Mucosa of descending colon (tissue), 3 donors: ENCODE results near the gene HEPACAM2. TPM values are rescaled to one million over a fixed set of nuclear protein-coding genes. Genes with fewer than 3 reads are reported as not detected.

Experiments
- ATAC-seq: fragments of 200-7000 bp; cut with Tn5 transposase; one replicate; pipeline ENCODE4 v1.9.1; 2020; ENCODE audit warnings: mild to moderate bottlenecking, moderate library complexity
- DNase-seq, 3 donors: peaks; one replicate each; pipeline ENCODE4 v3.0.0-alpha.2; 2020
- H3K36me3 ChIP-seq: fragments of 200-600 bp; one replicate; pipeline ENCODE4 v1.8.0; 2021; ENCODE audit warnings: low read depth, mild to moderate bottlenecking
- H3K4me1 ChIP-seq: fragments of 200-600 bp; one replicate; pipeline ENCODE4 v1.8.0; 2021; ENCODE audit warnings: low read depth, mild to moderate bottlenecking
- H3K4me3 ChIP-seq: fragments of 200-600 bp; one replicate; pipeline ENCODE4 v1.8.0; 2021; ENCODE audit warnings: mild to moderate bottlenecking
- H3K9me3 ChIP-seq: fragments of 200-600 bp; one replicate; pipeline ENCODE4 v1.8.0; 2021; ENCODE audit warnings: mild to moderate bottlenecking
- CTCF ChIP-seq: fragments of 200-600 bp; IDR thresholded peaks from one replicate; pipeline ENCODE4 v1.8.0; 2022; ENCODE audit warnings: antibody characterized with exemption, mild to moderate bottlenecking
- intact Hi-C, 2 donors: fragments of 100-400 bp; cut with DNase I in 1 of 2; cut with micrococcal nuclease in 1 of 2; formaldehyde crosslinking; loops; one replicate each; pipeline versions ENCODE4 v1.11.0 to v1.11.1; 2022; cut with DNase I, micrococcal nuclease
- total RNA-seq, 3 donors: library from RNA; stranded (reverse); fragmentation: NEBNext Ultra II Directional in 2 of 3; extraction: Animal tissue kit (Norgen Biotek cat#: 25700) in 2 of 3; gene quantifications; one replicate each; pipeline versions ENCODE4 v1.2.1 to v1.2.4, GENCODE V29; 2021 to 2023
- donor health status: DM: no; HTN: no; CAD: no; lungs with moderate emphysema.
- donor health status: DM: no; HTN: no; CAD: no.
- donor health status: DM: no; HTN: yes; CAD: no.

HEPACAM2 gene
- total RNA-seq, 3 donors from 2014 or later: 24.2 to 106 (median 70.6) TPM

GRCh38 chr7:93235541-93235940, 9.3 kb upstream of the HEPACAM2 start:
- no peak for TF ChIP-seq CTCF
- no peaks in the 10 kb centered on the region for H3K9me3 ChIP-seq
- intact Hi-C loops: no loop called here
- DNase-seq: no peak
- peaks cover 11% of the 10 kb centered on the region for H3K4me1 ChIP-seq
- no peaks in the 10 kb centered on the region for H3K36me3 ChIP-seq
- no peak for ATAC-seq
- no peak overlapping the region for H3K4me3 ChIP-seq

GRCh38 chr7:93232673-93233018, 6.4 kb upstream of the HEPACAM2 start:
- ATAC-seq (peak; percentile 27), DNase-seq (no peak)
- Histone ChIP-seq H3K4me1 (peaks cover 7% of the 10 kb centered on the region), H3K9me3 (no peaks in the 10 kb centered on the region), H3K4me3 (peak overlapping the region; percentile 41), H3K36me3 (no peaks in the 10 kb centered on the region)
- intact Hi-C loops: no loop called here
- TF ChIP-seq CTCF: no peak

GRCh38 chr7:93231799-93232672, 5.8 kb upstream of the HEPACAM2 start, which contains the start of gene VPS50:
VPS50 (plus strand) TSS chr7:93232366; CDS start chr7:93232468, 102 bp downstream.
- intact Hi-C loops: no loop called here

DNA sequence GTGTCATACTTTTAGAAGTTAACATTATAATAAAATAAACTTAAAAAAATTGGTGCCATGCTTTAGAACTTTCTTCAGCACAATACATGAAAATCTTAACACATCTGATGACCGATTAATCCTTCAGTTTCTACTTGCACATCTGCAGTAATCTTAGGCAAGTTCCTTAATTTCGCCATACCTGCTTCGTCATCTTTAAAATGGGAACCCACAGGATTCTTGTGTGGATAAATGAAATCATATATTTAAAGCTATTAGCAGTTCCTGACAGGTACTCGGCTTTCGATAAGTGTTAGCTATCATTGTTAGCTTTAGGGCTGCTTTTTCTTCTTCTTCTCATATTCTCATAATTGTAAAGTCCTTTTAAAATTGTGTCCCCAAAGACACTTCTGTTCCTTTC, 5.0 kb upstream of the HEPACAM2 start:
- no peak for TF ChIP-seq CTCF
- no peak for ATAC-seq
- Histone ChIP-seq H3K9me3 (no peaks in the 10 kb centered on the region), H3K36me3 (no peaks in the 10 kb centered on the region), H3K4me3 (peak overlapping the region; percentile 41), H3K4me1 (peaks cover 7% of the 10 kb centered on the region)
- DNase-seq: no peak
- intact Hi-C loops: no loop called here

More at GRCh38 chr7:93231799-93232672, 5.8 kb upstream of the HEPACAM2 start, which contains the start of gene VPS50:
- no peaks in the 10 kb centered on the region for H3K36me3 ChIP-seq
- peak; percentile 94 to 99 (median 95) for DNase-seq
- peaks cover 7% of the 10 kb centered on the region for H3K4me1 ChIP-seq
- TF ChIP-seq CTCF: no peak
- H3K9me3 ChIP-seq: no peaks in the 10 kb centered on the region
- ATAC-seq: peak; percentile 99
- H3K4me3 ChIP-seq: peak within 1 kb of the TSS; percentile 41

DNA sequence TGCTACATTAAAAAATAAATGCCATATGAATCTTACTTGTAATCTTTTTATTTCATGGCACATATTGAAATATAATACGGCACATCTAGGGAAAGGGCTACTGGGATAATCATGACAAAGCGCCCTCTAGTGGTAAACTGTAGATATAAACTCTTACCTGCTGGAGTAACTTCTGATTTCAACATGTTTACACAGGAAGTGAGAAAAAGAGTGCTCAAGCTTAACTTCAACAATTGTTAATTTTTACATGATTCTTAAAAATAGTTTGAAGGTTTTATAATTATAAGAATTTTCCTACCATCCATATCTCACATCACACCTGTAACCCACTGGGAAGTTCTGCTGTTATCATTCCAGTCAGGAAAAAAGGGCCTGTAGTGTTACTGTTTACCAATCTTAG, 2.0 kb upstream of the HEPACAM2 start:
- Histone ChIP-seq H3K36me3 (no peaks in the 10 kb centered on the region), H3K4me3 (no peak overlapping the region)

More for the DNA sequence above, 2.0 kb upstream of the HEPACAM2 start:
- peak; percentile 43 for ATAC-seq
- no peaks in the 10 kb centered on the region for H3K9me3 ChIP-seq
- peaks cover 7% of the 10 kb centered on the region for H3K4me1 ChIP-seq
- intact Hi-C loops: no loop called here
- DNase-seq: peak in 1 of 3 donors; percentile 24
- TF ChIP-seq CTCF: peak; percentile 56
